SK-N-SH (cell line): ENCODE measurements around the gene PRKN.

Source experiments
- EP300 ChIP-seq, 2 experiments: IDR thresholded peaks; 2 replicates each; pipeline versions ENCODE4 v1.4.0 to v1.6.1; 2012; ENCODE audit warnings: borderline replicate concordance in 1 of 2, low read depth in 1 of 2, low read length in 1 of 2
- EZH2phosphoT487 ChIP-seq: fragments of 200-600 bp; sonication (generic); IDR thresholded peaks from 2 replicates; pipeline ENCODE4 v1.6.1; 2017; ENCODE audit warnings: low read depth, mixed run types, mild to moderate bottlenecking, antibody characterized with exemption, moderate library complexity, borderline replicate concordance
- NRF1 ChIP-seq: IDR thresholded peaks from 2 replicates; pipeline ENCODE4 v1.6.1; 2012; ENCODE audit warnings: low read depth, mild to moderate bottlenecking, low read length
- POLR2AphosphoS5 ChIP-seq: IDR thresholded peaks from 2 replicates; pipeline ENCODE4 v1.6.1; 2012; ENCODE audit warnings: low read depth, low read length
- RAD21 ChIP-seq: IDR thresholded peaks from 2 replicates; pipeline ENCODE4 v1.6.1; 2012; ENCODE audit warnings: mild to moderate bottlenecking, low read length
- SIN3A ChIP-seq: IDR thresholded peaks from 2 replicates; pipeline ENCODE4 v1.6.1; 2012; ENCODE audit warnings: low read depth, mild to moderate bottlenecking, low read length, moderate library complexity, borderline replicate concordance
- TF ChIP-seq, protein P1 (sequence below): fragments of 200-600 bp; sonication (generic); IDR thresholded peaks from 2 replicates; pipeline ENCODE4 v1.6.1; 2017; ENCODE audit warnings: antibody characterized with exemption, mild to moderate bottlenecking, moderate library complexity

DNA sequence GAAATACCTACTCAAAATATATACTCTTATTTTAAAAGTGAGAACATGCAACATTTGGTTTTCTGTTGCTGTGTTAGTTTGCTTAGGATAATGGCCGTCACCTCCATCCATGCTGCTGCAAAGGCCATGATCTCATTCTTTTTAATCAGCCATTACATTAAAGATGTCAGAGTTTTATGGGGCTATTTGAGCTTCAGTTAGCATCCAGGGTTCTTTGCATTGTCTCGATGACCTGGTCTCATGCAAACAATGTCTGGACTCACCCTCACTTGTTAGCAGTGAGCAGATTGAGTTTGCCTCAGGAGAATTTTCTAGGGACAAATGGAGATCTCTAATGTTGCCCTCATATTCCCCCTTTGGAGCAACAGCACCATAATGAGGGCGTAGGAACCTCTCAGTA is 995.0 kb downstream of the PRKN start:
- TF ChIP-seq, protein P1, sequence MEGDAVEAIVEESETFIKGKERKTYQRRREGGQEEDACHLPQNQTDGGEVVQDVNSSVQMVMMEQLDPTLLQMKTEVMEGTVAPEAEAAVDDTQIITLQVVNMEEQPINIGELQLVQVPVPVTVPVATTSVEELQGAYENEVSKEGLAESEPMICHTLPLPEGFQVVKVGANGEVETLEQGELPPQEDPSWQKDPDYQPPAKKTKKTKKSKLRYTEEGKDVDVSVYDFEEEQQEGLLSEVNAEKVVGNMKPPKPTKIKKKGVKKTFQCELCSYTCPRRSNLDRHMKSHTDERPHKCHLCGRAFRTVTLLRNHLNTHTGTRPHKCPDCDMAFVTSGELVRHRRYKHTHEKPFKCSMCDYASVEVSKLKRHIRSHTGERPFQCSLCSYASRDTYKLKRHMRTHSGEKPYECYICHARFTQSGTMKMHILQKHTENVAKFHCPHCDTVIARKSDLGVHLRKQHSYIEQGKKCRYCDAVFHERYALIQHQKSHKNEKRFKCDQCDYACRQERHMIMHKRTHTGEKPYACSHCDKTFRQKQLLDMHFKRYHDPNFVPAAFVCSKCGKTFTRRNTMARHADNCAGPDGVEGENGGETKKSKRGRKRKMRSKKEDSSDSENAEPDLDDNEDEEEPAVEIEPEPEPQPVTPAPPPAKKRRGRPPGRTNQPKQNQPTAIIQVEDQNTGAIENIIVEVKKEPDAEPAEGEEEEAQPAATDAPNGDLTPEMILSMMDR, result no peak
- TF ChIP-seq RAD21 (no peak), SIN3A (no peak), NRF1 (no peak), EP300 (IDR thresholded peaks at IDR 0.05; ENCODE audit: borderline replicate concordance in 1 of 2, low read depth in 1 of 2, low read length in 1 of 2) (no peak), EZH2phosphoT487 (no peak), POLR2AphosphoS5 (no peak)
